Omental fat pad (tissue), 4 donors: ENCODE data around the gene MCRIP2. TPM values are rescaled to one million over a fixed set of nuclear protein-coding genes. Genes with fewer than 3 reads are reported as not detected.
"Not testable (repeated sequence)": the region's sequence is repeated elsewhere in the genome, so short reads cannot be mapped to it uniquely, and the experiment has no call there.

Source experiments
- ATAC-seq: fragments of 150-250 bp; one replicate; pipeline ENCODE4 v1.9.1; 2016; ENCODE audit warnings: mild to moderate bottlenecking, moderate library complexity; ENCODE audit not compliant: low FRiP score
- DNase-seq: peaks from one replicate; pipeline ENCODE4 v3.0.0-alpha.2; 2019; ENCODE audit warnings: low spot score
- CTCF ChIP-seq, 3 donors: fragments of 450-650 bp; IDR thresholded peaks; one replicate each; pipeline ENCODE4 v1.5.1; 2016 to 2017; ENCODE audit warnings: antibody characterized with exemption in 3 of 3, mild to moderate bottlenecking in 3 of 3, moderate library complexity in 2 of 3
- total RNA-seq, 4 donors: library from RNA; depleted of rRNA; stranded (reverse); fragments of >200 nt; gene quantifications; one replicate each; pipeline ENCODE4 v1.1.0, GENCODE V29; 2016

Gene MCRIP2
- total RNA-seq, 4 donors from 2014 or later: 33.3 to 54.7 (median 41.3) TPM

GRCh38 chr16:684961-685696, 43.5 kb downstream of the MCRIP2 start:
- DNase-seq (no peak), ATAC-seq (no peak)
- TF ChIP-seq CTCF (IDR thresholded peaks at IDR 0.05): no peak

GRCh38 chr16:685967-686366, 44.3 kb downstream of the MCRIP2 start:
- no peak for ATAC-seq
- no peak for TF ChIP-seq CTCF (IDR thresholded peaks at IDR 0.05)
- DNase-seq: no peak

- no peak for TF ChIP-seq CTCF (IDR thresholded peaks at IDR 0.05)
- no peak for DNase-seq
Observed at GRCh38 chr16:686459-687260, 45.0 kb downstream of the MCRIP2 start.

GRCh38 chr16:687499-687898, 45.9 kb downstream of the MCRIP2 start:
- TF ChIP-seq CTCF (IDR thresholded peaks at IDR 0.05): no peak
- ATAC-seq: no peak
- DNase-seq: no peak

More at GRCh38 chr16:686459-687260, 45.0 kb downstream of the MCRIP2 start:
- ATAC-seq: no peak

GRCh38 chr16:689175-689897, 47.7 kb downstream of the MCRIP2 start:
- no peak for ATAC-seq
- DNase-seq: no peak
- no peak for TF ChIP-seq CTCF (IDR thresholded peaks at IDR 0.05)

GRCh38 chr16:691242-691641, 49.6 kb downstream of the MCRIP2 start:
- not testable (repeated sequence) for ATAC-seq, DNase-seq
